SU-DHL-6 (cell line): ENCODE measurements around the gene CFAP20DC.

Source experiments
- EZH2phosphoT487 ChIP-seq: fragments of 200-600 bp; sonication (generic), shearing (Covaris generic); conservative IDR thresholded peaks from 2 replicates; pipeline ENCODE4 v1.6.1; 2018; ENCODE audit warnings: mild to moderate bottlenecking, antibody characterized with exemption, low read length, moderate library complexity, mixed read lengths
- TF ChIP-seq, protein P1 (sequence below): fragments of 200-600 bp; sonication (generic); IDR thresholded peaks from one replicate; pipeline ENCODE4 v1.5.1; 2017; ENCODE audit warnings: antibody characterized with exemption, mild to moderate bottlenecking, low read length, moderate library complexity; ENCODE audit not compliant: insufficient read depth, poor library complexity, severe bottlenecking

DNA sequence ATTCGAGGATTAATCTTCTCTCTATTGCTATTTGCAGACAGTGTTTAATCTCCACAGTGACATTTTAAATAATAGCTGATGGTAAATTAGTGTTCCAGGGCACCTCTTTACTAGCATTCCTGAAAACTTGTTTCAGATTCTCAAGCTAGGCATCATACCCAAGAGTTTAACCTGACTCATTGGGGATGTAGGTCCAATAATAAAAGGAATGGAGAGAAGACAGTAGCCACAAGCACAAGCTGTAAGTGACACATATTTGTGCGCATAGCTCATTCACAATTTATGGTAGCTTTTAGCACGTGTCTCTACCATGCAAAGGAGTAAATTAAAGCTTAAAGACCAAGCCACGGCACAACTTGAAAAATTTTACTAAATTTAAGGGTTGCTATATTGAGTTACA, 212.0 kb downstream of the CFAP20DC start:
- TF ChIP-seq, protein P1, sequence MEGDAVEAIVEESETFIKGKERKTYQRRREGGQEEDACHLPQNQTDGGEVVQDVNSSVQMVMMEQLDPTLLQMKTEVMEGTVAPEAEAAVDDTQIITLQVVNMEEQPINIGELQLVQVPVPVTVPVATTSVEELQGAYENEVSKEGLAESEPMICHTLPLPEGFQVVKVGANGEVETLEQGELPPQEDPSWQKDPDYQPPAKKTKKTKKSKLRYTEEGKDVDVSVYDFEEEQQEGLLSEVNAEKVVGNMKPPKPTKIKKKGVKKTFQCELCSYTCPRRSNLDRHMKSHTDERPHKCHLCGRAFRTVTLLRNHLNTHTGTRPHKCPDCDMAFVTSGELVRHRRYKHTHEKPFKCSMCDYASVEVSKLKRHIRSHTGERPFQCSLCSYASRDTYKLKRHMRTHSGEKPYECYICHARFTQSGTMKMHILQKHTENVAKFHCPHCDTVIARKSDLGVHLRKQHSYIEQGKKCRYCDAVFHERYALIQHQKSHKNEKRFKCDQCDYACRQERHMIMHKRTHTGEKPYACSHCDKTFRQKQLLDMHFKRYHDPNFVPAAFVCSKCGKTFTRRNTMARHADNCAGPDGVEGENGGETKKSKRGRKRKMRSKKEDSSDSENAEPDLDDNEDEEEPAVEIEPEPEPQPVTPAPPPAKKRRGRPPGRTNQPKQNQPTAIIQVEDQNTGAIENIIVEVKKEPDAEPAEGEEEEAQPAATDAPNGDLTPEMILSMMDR: no peak
- no peak for TF ChIP-seq EZH2phosphoT487
